Coronary artery (tissue), 2 donors: Measurements from ENCODE around the gene AQP12B.
"Not testable (repeated sequence)": the region's sequence is repeated elsewhere in the genome, so short reads cannot be mapped to it uniquely, and the experiment has no call there.

Experiments used
- DNase-seq: peaks from one replicate; pipeline ENCODE4 v3.0.0-alpha.2; 2017; ENCODE audit warnings: low spot score
- H3K27ac ChIP-seq, 2 donors: fragments of 200-600 bp; sonication (generic); one replicate each; pipeline ENCODE4 v1.5.1; 2016 to 2019
- H3K4me3 ChIP-seq: fragments of 200-600 bp; sonication (generic); 2 replicates; pipeline ENCODE4 v1.5.1; 2016; ENCODE audit warnings: mild to moderate bottlenecking, moderate library complexity
- CTCF ChIP-seq: fragments of 200-600 bp; sonication (generic); IDR thresholded peaks from one replicate; pipeline ENCODE4 v1.5.1; 2019; ENCODE audit warnings: antibody characterized with exemption

The AQP12B gene

GRCh38 chr2:240682431-240683224, at the start of gene AQP12B:
Gene AQP12B (minus strand): TSS chr2:240682885. CDS start chr2:240682837, 48 bp downstream.
- H3K4me3 ChIP-seq, H3K27ac ChIP-seq, DNase-seq: not testable (repeated sequence)

GRCh38 chr2:240732184-240732583, 49.5 kb upstream of the AQP12B start:
- DNase-seq = no peak
- Histone ChIP-seq H3K4me3 (no peak overlapping the region), H3K27ac (no peak overlapping the region)
- no peak for TF ChIP-seq CTCF

- Histone ChIP-seq H3K27ac (no peak overlapping the region), H3K4me3 (no peak overlapping the region)
- DNase-seq = no peak
- TF ChIP-seq CTCF = no peak
Measured at GRCh38 chr2:240731178-240731545, 48.5 kb upstream of the AQP12B start.

GRCh38 chr2:240730501-240731177, 48.0 kb upstream of the AQP12B start:
- TF ChIP-seq CTCF = no peak
- Histone ChIP-seq H3K4me3 (no peak overlapping the region), H3K27ac (no peak overlapping the region)
- no peak for DNase-seq

GRCh38 chr2:240728827-240729226, 46.1 kb upstream of the AQP12B start:
- no peak for TF ChIP-seq CTCF
- DNase-seq = no peak

GRCh38 chr2:240728361-240728760, 45.7 kb upstream of the AQP12B start:
- Histone ChIP-seq H3K27ac (no peak overlapping the region), H3K4me3 (no peak overlapping the region)
- no peak for DNase-seq
- no peak for TF ChIP-seq CTCF

More at GRCh38 chr2:240728827-240729226, 46.1 kb upstream of the AQP12B start:
- Histone ChIP-seq H3K27ac (no peak overlapping the region), H3K4me3 (no peak overlapping the region)

GRCh38 chr2:240727913-240728312, 45.2 kb upstream of the AQP12B start:
- no peak for TF ChIP-seq CTCF
- DNase-seq = no peak
- H3K27ac ChIP-seq = no peak overlapping the region
- no peak overlapping the region for H3K4me3 ChIP-seq
